ENCODE data around the gene SIGLEC1.

Gene SIGLEC1

GRCh38 chr20:3677733-3678132, 34.7 kb downstream of the SIGLEC1 start:
- DNase-seq: peak; percentile 3

GRCh38 chr20:3674995-3675900, 37.2 kb downstream of the SIGLEC1 start:
- no peak for DNase-seq

GRCh38 chr20:3674447-3674846, 38.0 kb downstream of the SIGLEC1 start:
- no peak for DNase-seq

- no peak for DNase-seq
Measured at GRCh38 chr20:3673221-3674070, 39.0 kb downstream of the SIGLEC1 start.

GRCh38 chr20:3672547-3673171, 39.7 kb downstream of the SIGLEC1 start:
- DNase-seq: no peak

- DNase-seq: no peak
Measured at GRCh38 chr20:3671986-3672546, 40.3 kb downstream of the SIGLEC1 start.

GRCh38 chr20:3670945-3671344, 41.5 kb downstream of the SIGLEC1 start:
- DNase-seq: no peak

- DNase-seq: no peak
Measured at GRCh38 chr20:3670511-3670910, 41.9 kb downstream of the SIGLEC1 start.

- DNase-seq: no peak
Measured at GRCh38 chr20:3669710-3670367, 42.6 kb downstream of the SIGLEC1 start.

- DNase-seq: no peak
Measured at GRCh38 chr20:3667434-3668037, 44.9 kb downstream of the SIGLEC1 start.

- DNase-seq: no peak
Measured at GRCh38 chr20:3663858-3664257, 48.5 kb downstream of the SIGLEC1 start.

GRCh38 chr20:3663031-3663701, 49.2 kb downstream of the SIGLEC1 start, which contains the start of gene GFRA4:
Gene GFRA4, minus strand, starts transcription at chr20:3663399. Its CDS starts 0 bp downstream, at chr20:3663399.
- no peak for DNase-seq

All from NCI-H226 (cell line).